Eye (tissue), 1 donor: ENCODE measurements around the gene SMARCA4.
"Not testable (repeated sequence)": the region's sequence is repeated elsewhere in the genome, so short reads cannot be mapped to it uniquely, and the experiment has no call there.

Experiments used
- DNase-seq: peaks from one replicate; pipeline ENCODE4 v3.0.0-alpha.2; 2015

The SMARCA4 gene

GRCh38 chr19:10929402-10929794, 31.4 kb upstream of the SMARCA4 start:
- no peak for DNase-seq

DNA sequence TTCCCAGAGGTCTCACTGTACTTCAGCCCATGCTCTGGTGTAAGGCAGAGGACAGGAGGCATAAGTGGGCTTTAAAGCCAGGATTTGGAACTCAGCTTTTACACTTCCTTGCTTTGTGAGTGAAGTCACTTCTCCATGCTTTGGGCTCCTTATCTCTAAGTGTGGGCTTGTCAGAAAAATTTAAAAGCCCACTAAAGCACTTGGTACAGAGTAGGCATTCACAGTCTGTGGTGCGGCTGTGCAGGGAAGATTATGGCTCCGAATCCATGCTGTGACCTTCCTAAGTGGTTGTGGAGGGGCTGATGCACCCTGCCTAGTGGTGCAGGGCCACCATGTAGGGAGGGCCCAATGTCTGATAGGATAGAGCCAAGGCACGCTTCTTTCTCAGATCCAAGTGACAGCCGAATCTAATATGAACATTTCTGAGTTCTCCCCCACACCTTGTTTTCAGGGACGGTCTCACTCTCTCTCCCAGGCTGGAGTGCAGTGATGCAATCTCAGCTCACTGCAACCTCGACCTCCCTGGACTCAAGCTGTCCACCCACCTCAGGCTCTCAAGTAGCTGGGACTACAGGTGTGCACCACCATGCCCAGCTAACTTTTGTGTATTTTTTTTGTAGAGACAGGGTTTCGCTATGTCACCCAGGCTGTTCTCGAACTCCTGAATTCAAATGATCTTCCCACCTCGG, 25.3 kb upstream of the SMARCA4 start:
- no peak for DNase-seq

GRCh38 chr19:10936661-10937084, 24.2 kb upstream of the SMARCA4 start:
- DNase-seq, result peak; percentile 92

DNA sequence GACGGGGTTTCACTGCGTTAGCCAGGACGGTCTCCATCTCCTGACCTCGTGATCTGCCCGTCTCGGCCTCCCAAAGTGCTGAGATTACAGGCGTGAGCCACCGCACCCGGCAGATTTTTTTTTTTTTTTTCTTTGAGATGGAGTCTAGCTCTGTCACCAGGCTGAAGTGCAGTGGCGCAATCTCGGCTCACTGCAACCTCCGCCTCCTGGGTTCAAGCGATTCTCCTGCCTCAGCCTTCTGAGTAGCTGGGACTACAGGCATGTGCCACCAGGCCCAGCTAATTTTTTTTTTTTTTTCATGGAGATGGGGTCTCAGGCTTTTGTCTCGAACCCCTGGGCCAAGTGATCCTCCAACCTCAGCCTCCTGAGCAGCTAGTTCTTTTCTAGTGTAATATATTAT, 19.2 kb upstream of the SMARCA4 start:
- not testable (repeated sequence) for DNase-seq

DNA sequence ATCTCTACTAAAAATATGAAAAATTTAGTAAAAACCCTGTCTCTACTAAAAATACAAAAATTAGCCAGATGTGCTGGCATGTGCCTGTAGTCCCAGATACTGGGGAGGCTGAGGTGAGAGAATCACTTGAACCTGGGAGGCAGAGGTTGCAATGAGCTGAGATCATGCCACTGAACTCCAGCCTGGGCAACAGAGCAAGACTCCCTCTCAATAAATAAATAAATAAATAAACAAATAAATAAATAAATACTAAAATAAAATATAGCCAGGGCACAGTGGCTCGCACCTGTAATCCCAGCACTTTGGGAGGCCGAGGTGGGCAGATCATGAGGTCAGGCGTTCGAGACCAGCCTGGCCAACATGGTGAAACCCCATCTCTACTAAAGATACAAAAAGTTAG, 17.4 kb upstream of the SMARCA4 start:
- DNase-seq, result not testable (repeated sequence)

DNA sequence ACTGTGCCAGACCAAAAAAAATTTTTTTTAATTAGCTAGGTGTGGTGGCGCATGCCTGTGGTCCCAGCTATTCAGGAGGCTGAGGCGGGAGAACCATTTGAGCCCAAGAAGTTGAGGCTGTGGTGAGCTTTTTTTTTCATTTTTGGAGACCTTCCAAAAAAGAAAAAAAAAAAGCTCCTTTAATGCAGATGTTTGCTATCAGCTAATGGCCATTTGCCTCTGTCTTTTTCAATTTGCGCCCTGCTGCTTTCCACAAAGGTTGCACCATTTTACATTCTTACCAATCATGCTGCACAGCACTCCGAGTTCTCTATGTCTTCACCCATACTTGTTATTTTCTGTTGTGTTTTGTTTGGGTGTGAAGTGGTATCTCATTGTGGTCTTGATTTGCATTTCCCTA, 15.6 kb upstream of the SMARCA4 start:
- DNase-seq, result no peak

DNA sequence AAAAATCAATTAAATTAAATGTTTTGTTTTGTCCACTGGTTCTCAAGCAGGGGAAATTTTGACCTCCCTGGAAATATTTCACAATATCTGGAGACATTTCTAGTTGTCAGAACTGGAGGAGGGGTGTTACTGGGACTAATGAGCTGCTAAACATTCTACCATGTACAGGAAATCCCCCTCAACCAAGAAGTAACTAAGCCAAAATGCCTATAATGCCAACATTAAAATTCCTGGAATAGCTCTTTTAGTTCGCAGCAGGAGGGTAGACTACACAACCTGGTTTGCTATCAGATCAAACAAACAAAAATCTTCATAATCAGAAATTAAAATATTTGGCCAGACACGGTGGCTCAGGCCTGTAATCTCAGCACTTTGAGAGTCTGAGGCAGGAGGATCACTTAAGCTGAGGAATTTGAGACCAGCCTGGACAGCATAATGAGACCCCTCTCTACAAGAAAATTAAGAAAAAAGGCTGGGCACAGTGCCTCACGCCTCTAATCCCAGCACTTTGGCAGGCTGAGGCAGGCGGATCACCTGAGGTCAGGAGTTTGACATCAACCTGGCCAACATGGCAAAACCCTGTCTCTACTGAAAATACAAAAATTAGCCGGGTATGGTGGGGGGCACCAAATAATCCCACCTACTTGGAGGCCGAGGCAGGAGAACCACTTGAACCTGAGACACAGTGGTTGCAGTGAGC, 13.7 kb upstream of the SMARCA4 start:
- DNase-seq, result peak; percentile 26

DNA sequence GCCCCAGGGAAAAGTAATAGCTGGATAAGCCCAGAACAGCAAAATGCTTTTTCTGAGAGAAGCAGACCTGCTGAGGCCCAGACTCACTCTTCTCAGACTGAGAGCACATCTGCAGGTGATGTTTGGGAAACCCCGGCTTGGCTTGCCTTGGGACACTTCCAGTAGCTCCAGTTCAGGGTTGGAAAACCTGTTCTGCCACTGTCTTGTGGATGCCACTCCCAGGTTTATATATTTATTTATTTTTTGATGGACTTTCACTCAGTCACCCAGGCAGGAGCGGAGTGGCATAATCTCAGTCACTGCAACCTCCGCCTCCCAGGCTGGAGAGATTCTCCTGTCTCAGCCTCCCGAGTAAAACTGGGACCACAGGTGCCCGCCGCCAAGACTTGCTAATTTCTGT, 8.0 kb upstream of the SMARCA4 start:
- DNase-seq, result no peak

DNA sequence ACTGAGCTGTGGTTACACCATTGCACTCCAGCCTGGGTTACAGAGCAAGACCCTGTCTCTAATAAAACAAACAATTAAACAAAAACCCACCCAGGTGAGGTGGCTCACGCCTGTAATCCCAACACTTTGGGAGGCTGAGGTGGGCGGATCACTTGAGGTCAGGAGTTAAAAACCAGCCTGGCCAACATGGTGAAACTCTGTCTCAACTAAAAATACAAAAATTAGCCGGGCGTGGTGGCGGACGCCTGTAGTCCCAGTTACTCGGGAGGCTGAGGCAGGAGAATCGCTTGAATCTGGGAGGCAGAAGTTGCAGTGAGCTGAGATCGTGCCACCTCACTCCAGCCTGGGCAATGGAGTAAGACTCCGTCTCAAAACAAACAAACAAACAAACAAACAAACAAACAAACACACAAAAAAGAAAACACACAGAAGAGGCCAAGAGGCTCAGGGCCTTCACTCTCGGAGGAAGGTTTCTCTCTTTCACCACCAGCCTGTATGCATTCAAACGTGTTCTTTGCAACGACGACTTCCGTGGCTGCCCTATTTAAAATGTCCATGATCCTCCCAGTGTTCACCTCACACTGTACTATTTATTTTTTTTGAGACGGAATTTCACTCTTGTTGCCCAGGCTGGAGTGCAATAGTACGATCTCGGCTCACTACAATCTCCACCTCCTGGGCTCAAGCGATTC, 1.4 kb upstream of the SMARCA4 start:
- not testable (repeated sequence) for DNase-seq

- peak; percentile 75 for DNase-seq
Measured at GRCh38 chr19:10961073-10961860, 437 bp downstream of the SMARCA4 start.

- DNase-seq, result no peak
Measured at GRCh38 chr19:10962863-10963262, 2.0 kb downstream of the SMARCA4 start.

DNA sequence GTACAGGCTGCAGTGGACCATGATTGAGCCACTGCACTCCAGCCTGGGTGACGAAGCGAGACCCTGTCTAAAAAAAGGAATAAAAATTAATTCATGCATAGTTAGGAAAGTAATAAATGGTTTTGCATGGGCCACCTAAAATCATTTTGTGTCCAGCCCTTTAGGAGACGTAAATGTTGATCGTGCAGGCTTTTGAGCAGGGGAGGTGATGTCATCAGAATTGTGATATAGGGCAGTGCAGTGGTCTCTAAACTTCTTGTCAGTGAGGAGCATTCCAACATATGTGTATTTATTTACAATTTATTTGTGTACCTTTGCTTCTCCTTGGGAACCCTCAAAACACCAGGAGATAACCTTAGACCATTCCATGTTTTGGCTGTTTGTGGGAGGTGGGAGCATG, 3.0 kb downstream of the SMARCA4 start:
- DNase-seq, result no peak

- no peak for DNase-seq
Measured at GRCh38 chr19:10964903-10965302, 4.1 kb downstream of the SMARCA4 start.

DNA sequence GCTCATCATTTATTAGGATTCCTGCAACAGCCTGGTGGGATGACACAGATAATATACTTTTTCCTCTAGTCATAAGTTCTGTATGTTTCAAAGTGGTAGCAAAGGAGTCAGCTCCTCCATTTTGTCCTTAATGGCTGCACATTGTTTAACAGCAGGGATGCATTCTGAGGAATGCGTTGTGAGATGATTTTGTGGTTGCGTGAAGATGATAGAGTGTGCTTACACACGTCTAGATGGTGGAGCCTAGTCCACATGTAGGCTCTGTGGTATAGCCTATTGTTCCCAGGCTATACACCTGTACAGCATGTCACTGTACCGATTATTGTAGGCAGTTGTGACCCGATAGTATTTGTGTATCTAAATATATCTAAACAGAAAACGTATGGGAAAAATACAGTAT, 4.6 kb downstream of the SMARCA4 start:
- DNase-seq, result no peak

GRCh38 chr19:10966809-10967208, 6.0 kb downstream of the SMARCA4 start:
- no peak for DNase-seq

GRCh38 chr19:10968527-10969135, 7.8 kb downstream of the SMARCA4 start:
- DNase-seq, result no peak

DNA sequence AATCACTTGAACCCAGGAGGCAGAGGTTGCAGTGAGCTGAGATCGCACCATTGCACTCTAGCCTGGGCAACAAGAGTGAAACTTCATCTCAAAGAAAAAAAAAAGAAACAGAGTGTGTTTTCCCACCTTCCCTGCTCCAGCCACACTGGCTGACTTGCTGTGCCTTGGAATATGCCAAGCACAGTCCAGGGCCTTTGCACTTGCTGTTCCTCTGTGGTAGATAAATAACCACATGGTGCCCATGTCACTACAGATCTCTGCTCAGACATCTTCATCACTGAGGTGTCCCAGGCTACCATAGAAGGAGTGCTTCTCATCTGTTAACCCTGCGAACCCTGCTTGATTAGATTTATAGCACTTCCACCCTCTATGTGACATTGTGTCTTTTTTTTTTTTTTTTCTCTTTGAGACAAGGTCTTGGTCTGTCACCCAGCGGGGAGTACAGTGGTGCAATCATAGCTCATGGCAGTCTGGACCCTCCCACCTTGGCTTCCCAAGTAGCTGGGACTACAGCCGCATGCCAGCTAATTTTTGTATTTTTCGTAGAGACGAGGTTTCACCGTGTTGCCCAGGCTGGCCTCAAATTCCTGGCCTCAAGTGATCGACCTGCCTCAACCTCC, 10.4 kb downstream of the SMARCA4 start:
- no peak for DNase-seq

DNA sequence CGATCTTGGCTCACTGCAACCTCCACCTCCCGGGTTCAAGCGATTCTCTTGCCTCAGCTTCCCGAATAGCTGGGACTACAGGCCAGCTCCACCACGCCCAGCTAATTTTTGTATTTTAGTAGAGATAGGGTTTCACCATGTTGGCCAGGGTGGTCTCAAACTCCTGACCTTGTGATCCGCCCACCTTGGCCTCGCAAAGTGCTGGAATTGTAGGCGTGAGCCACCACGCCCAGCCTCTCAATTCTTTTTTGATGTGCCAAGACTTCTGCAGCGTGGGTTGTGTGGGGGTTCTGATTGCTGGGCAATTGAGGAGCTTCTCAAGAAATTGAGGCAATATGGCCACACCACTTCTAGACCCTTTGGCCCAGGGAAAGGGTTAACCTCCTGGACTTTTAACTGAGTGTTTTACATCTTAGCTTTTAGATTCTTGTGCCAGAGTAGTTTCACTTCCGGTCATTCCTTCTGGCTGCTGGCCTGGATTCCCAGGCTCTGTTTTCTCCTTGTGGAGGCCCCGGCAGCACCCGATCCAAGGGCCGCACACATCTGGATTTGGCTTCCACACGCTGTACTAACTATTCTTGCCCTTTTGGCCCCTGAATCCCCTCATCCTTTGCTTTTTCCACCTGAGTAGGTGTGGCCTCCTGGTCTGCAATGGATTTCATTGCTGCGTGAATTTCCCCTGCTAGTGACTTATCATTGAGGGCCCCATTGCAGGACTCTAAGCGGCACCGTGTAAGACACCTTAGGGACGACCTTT, 14.7 kb downstream of the SMARCA4 start:
- no peak for DNase-seq

GRCh38 chr19:10976131-10976892, 15.5 kb downstream of the SMARCA4 start:
- DNase-seq, result no peak

DNA sequence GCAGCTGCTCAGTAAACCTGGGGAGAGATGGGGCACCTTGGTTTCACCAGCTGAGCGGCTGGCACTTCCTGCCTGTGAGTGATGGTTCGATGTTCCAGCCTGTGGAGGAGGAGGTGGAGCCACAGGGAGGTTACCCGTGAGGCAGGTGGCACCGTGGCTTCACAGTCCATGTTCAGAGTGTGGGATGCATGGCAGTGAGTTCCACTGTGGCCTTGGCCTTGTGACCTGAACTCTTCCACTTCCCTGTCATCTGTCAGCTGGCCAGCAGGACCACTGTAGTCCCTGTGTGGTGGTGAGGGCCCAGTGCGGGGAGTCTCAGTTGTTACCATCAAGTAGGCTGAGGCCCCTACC, 16.9 kb downstream of the SMARCA4 start:
- no peak for DNase-seq

DNA sequence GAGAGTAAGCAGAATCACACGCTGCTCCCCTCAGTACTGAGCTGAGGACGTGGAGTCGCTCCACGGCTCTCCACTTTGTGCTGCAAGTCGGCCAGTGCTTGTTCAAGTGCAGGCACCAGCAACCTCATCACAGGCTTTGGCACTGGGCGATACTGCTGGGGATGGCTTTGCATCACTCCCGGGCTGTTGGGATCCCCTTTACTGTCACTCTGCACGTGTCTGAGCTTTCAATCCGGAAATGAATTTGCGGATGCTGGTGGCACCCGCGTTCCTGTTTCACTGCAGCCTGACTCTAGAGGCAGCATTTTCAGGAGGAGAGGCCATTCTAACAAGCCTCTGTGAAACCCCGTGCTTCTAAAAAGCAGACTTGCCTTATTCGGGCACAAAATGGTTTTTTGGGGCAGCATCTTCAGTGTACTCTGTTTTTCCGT, 19.1 kb downstream of the SMARCA4 start:
- DNase-seq, result no peak
